Choroid plexus epithelial cell (primary cell): Measurements from ENCODE around the gene EPHB2.

Source experiments
- DNase-seq: peaks from one replicate; pipeline ENCODE4 v3.0.0-alpha.2; 2010; ENCODE audit warnings: low read depth
- H3K4me3 ChIP-seq: 2 replicates; pipeline ENCODE4 v1.5.1; 2011; ENCODE audit warnings: low read depth, mild to moderate bottlenecking, control low read depth, low read length, moderate library complexity
- TF ChIP-seq, protein P1 (sequence below): conservative IDR thresholded peaks from 2 replicates; pipeline ENCODE4 v1.5.1; 2011; ENCODE audit warnings: low read depth, mild to moderate bottlenecking, control low read depth, inconsistent platforms, low read length, moderate library complexity

The EPHB2 gene

DNA sequence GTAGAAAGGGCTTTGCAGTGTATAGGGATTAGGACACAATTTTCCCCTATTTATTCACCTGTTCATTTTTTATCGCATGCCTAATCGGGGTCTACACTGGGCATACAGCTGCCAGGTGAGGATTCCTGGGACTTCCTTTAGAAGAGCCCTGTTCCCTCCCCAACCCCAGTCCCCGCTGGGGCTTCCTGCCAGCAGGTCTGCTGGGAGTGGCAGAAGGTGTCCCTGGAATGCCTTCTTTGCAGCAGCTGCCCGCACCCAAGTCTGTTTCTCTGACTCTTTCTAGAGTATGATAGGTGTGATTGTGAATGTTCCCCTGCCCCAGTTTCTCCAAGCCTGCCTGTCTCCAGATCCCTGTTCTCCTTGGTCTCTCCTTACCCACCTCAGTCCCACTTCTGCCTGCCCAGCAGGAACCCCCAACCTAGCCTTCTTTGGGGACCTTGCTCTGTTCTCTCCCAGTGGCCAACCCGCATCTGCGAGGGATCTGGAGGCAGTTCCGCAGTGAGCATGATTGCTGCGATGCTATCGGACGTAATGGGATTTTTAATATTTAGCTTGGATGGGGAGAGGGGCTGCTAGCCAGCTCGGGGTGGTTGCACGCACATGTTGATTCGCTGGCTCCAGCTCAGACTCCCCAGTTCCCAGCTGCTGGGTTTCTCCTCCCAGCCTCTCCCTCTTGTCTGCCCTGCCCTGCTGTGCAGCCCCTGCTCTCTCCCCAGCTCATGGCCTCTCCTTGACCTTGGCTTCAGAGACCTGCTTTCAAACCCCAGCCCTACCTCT, 79.8 kb downstream of the EPHB2 start:
- TF ChIP-seq, protein P1, sequence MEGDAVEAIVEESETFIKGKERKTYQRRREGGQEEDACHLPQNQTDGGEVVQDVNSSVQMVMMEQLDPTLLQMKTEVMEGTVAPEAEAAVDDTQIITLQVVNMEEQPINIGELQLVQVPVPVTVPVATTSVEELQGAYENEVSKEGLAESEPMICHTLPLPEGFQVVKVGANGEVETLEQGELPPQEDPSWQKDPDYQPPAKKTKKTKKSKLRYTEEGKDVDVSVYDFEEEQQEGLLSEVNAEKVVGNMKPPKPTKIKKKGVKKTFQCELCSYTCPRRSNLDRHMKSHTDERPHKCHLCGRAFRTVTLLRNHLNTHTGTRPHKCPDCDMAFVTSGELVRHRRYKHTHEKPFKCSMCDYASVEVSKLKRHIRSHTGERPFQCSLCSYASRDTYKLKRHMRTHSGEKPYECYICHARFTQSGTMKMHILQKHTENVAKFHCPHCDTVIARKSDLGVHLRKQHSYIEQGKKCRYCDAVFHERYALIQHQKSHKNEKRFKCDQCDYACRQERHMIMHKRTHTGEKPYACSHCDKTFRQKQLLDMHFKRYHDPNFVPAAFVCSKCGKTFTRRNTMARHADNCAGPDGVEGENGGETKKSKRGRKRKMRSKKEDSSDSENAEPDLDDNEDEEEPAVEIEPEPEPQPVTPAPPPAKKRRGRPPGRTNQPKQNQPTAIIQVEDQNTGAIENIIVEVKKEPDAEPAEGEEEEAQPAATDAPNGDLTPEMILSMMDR, result no peak
- DNase-seq, result no peak
- H3K4me3 ChIP-seq, result no peak overlapping the region

DNA sequence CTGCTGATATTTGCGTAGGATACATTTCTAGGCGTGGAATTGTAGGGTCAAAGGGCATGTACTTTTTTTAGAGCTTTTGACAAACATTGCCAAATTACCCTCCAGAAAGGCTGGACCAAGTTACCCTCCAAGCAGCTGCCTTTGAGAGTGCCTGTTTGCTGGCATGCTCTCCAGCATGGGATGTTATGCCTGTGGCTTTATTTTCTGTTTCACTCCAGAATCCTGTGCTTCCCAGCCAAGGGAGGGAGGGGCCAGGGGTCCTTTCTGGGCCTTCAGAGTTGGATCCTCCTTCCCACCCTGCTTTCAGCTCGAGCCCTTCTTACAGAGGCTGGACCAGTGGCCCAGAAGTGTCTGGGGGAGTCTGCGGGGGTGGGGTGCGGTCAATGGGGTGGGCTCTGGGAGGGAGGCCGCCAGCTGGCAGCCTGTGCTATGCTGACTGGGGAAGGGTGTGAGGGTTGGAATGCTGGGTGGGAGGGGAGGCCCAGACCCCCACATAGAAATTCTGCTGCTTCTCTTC, 81.2 kb downstream of the EPHB2 start:
- no peak for DNase-seq
- TF ChIP-seq, protein P1, result no peak
- H3K4me3 ChIP-seq, result no peak overlapping the region

DNA sequence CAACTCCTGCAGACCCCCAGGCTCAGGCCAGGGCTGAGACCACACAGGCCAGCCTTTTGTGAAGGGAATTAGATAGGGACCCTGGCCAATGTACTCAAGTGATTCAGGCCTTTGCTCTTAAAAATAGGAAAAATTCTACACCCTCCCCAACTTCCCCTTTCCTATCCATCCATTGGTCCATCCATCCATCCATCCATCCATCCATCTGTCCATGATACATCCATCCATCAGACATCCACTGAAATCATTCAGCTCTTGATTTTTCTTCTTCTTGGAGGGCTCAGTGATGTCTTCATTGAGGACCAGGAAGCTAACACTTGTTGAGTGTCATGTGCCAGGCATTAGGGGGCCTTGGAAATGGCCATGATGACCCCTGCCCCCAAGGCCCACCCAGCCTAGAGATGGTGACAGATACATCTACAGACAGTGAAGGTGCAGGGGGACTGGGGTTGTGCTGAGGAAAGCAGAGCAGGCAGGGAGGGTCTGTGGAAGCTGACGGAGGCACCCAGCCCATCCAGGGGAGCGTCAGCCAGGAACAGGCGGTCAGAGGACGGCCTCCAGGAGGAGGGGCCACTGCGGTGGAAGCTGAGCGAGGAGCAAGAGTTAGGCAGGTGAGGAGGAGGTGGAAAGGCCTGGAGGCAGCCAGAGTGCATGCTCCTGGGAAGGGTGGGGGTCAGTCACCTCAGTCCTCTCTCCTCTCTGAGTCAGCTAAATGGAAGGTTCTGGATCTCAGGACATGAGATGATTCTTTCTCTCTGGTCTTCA, 81.9 kb downstream of the EPHB2 start:
- no peak overlapping the region for H3K4me3 ChIP-seq
- no peak for DNase-seq
- TF ChIP-seq, protein P1, result no peak

DNA sequence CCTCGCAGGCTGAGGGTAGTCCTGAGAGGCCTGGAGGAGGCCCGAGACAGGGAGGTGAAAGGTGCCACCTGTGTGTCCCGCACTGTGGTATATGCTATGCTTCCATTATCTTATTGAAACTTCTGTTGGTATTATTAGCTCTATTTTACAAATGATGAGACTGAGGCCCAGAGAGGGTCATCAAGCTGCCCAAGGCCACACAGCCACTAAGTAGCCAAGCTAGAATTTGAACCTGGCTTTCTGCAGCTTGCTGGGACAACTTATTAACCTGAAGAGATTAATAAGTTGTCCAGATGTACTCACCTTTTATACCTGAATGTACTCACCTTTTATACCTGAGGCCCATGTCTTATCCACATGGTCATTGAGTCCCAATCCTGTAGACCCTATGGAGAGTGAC, 83.0 kb downstream of the EPHB2 start:
- TF ChIP-seq, protein P1, result no peak
- H3K4me3 ChIP-seq, result no peak overlapping the region
- DNase-seq, result no peak

DNA sequence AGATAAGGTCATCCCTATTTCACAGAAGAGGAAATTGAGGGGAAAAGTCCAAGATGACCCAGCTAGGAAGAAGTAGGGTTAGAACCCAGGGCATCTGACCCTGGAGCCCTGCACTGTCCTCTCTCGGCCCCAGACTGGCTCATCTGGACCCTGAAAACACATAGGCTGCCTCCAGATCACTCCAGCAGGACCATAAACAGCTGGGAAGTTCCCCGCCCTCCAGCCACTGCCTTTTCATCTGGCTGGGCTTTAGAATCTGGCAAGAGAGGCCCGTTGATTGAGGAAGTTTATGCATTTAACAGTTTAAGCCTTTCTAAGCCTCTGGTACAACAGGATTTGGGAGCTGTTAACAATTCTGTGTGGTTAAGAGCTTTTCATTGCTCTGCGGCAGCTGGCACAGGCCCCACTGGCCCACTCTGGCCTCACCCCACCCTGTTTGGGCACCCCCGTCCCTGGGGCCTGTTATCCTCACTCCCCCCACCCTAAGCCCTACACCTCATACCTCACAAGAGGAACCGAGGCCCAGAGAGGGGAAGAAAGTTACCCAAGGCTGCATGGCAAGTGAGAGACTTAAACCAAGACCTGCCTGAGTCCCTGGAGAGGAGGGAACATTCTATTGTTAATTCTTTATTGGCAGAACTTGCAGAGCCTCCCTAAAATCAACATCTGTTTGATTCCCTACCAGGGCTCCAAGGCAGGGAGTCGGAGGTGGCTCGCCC, 84.2 kb downstream of the EPHB2 start:
- TF ChIP-seq, protein P1, result no peak
- no peak for DNase-seq
- no peak overlapping the region for H3K4me3 ChIP-seq

DNA sequence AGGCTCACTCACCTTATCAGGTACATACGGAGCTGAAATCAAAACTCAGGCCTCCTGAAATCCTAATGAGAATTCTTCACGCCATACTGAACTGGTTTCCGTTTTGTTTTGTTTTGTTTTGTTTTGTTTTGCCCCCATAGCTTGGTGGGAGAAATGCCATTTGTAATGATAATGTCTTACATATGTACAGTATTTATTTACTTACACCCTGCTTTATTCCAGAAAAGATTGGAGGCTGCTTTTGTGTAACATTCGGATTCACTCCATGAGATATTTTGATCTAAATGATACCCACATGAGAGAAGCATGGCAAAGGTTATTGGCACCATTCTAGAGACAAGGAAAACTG, 84.7 kb downstream of the EPHB2 start:
- DNase-seq, result no peak
- TF ChIP-seq, protein P1, result no peak
- no peak overlapping the region for H3K4me3 ChIP-seq
